ENCODE data around the gene LRCOL1.

DNA sequence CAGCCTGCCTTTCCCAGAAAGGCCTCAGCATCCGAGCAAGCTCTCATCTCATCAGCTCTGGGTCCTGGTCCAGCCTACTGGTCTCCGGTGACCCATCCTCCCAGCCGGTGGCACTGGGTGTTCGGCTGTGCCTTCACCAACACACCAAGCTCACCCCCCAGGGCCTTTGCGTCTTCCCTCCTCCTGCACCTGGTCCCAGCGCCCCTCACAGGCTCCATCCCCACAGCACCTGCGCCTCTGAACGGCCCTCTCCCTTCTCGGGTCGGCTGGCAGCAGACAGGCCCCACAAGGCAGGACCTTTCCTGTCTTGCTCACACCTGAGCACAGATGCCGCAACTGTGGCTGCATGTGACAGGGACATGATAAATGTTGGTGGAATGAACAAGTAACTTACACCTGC lies 21.3 kb upstream of the LRCOL1 start:
- TF ChIP-seq EP300 (IDR thresholded peaks at IDR 0.05), result no peak
- TF ChIP-seq, protein P1, sequence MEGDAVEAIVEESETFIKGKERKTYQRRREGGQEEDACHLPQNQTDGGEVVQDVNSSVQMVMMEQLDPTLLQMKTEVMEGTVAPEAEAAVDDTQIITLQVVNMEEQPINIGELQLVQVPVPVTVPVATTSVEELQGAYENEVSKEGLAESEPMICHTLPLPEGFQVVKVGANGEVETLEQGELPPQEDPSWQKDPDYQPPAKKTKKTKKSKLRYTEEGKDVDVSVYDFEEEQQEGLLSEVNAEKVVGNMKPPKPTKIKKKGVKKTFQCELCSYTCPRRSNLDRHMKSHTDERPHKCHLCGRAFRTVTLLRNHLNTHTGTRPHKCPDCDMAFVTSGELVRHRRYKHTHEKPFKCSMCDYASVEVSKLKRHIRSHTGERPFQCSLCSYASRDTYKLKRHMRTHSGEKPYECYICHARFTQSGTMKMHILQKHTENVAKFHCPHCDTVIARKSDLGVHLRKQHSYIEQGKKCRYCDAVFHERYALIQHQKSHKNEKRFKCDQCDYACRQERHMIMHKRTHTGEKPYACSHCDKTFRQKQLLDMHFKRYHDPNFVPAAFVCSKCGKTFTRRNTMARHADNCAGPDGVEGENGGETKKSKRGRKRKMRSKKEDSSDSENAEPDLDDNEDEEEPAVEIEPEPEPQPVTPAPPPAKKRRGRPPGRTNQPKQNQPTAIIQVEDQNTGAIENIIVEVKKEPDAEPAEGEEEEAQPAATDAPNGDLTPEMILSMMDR (IDR thresholded peaks at IDR 0.05), result no peak
